Nephron (organoid): Measurements from ENCODE around the gene ECHDC1.

ENCODE experiments used
- H3K27ac Mint-ChIP-seq, 3 experiments: 2 replicates each; pipeline ENCODE4 v1.8.0; 2020; ENCODE audit warnings: mixed read lengths in 3 of 3, mild to moderate bottlenecking in 2 of 3, moderate library complexity in 1 of 3
- H3K27me3 Mint-ChIP-seq: 2 replicates; pipeline ENCODE4 v1.8.0; 2021; ENCODE audit warnings: low read depth, mild to moderate bottlenecking, moderate library complexity, mixed read lengths
- H3K36me3 Mint-ChIP-seq: 2 replicates; pipeline ENCODE4 v1.8.0; 2020; ENCODE audit warnings: low read depth, mixed read lengths
- H3K4me1 Mint-ChIP-seq: 2 replicates; pipeline ENCODE4 v1.8.0; 2020; ENCODE audit warnings: mixed read lengths
- H3K4me3 Mint-ChIP-seq, 3 experiments: 2 replicates each; pipeline ENCODE4 v1.8.0; 2020; ENCODE audit warnings: mild to moderate bottlenecking in 3 of 3, mixed read lengths in 3 of 3, moderate library complexity in 2 of 3
- H3K9me3 Mint-ChIP-seq: 2 replicates; pipeline ENCODE4 v1.8.0; 2020; ENCODE audit warnings: mixed read lengths
- CTCF ChIP-seq, 3 experiments: fragments of 200-600 bp; sonication (generic); IDR thresholded peaks; one replicate each; pipeline ENCODE4 v1.5.0; 2021; ENCODE audit warnings: antibody characterized with exemption in 3 of 3; ENCODE audit not compliant: unreplicated experiment in 3 of 3

Gene ECHDC1

GRCh38 chr6:127383988-127384387 lies 40.6 kb upstream of the ECHDC1 start:
- Mint-ChIP-seq H3K27me3 (no peaks in the 10 kb centered on the region), H3K9me3 (peaks cover 4% of the 10 kb centered on the region), H3K4me1 (peaks cover 31% of the 10 kb centered on the region), H3K4me3 (no peak overlapping the region), H3K36me3 (peaks cover 21% of the 10 kb centered on the region), H3K27ac (peak overlapping the region; percentile 49 to 81 (median 67))
- TF ChIP-seq CTCF (IDR thresholded peaks at IDR 0.05; ENCODE audit: unreplicated experiment in 3 of 3): no peak

GRCh38 chr6:127382413-127382812 lies 39.0 kb upstream of the ECHDC1 start:
- no peaks in the 10 kb centered on the region for H3K27me3 Mint-ChIP-seq
- no peak overlapping the region for H3K27ac Mint-ChIP-seq
- no peak for TF ChIP-seq CTCF (IDR thresholded peaks at IDR 0.05; ENCODE audit: unreplicated experiment in 3 of 3)
- H3K36me3 Mint-ChIP-seq: peaks cover 24% of the 10 kb centered on the region
- H3K4me3 Mint-ChIP-seq: no peak overlapping the region
- H3K9me3 Mint-ChIP-seq: peaks cover 6% of the 10 kb centered on the region
- H3K4me1 Mint-ChIP-seq: peaks cover 31% of the 10 kb centered on the region

GRCh38 chr6:127381384-127381783 lies 38.0 kb upstream of the ECHDC1 start:
- no peak overlapping the region for H3K27ac Mint-ChIP-seq
- no peak for TF ChIP-seq CTCF (IDR thresholded peaks at IDR 0.05; ENCODE audit: unreplicated experiment in 3 of 3)
- H3K4me1 Mint-ChIP-seq: peaks cover 28% of the 10 kb centered on the region
- no peaks in the 10 kb centered on the region for H3K27me3 Mint-ChIP-seq
- peaks cover 30% of the 10 kb centered on the region for H3K36me3 Mint-ChIP-seq
- peaks cover 10% of the 10 kb centered on the region for H3K9me3 Mint-ChIP-seq
- no peak overlapping the region for H3K4me3 Mint-ChIP-seq

GRCh38 chr6:127376685-127377084 lies 33.3 kb upstream of the ECHDC1 start:
- TF ChIP-seq CTCF (IDR thresholded peaks at IDR 0.05; ENCODE audit: unreplicated experiment in 3 of 3): no peak
- H3K27ac Mint-ChIP-seq: no peak overlapping the region
- H3K27me3 Mint-ChIP-seq: no peaks in the 10 kb centered on the region
- H3K36me3 Mint-ChIP-seq: peaks cover 44% of the 10 kb centered on the region
- H3K4me1 Mint-ChIP-seq: no peaks in the 10 kb centered on the region
- no peak overlapping the region for H3K4me3 Mint-ChIP-seq
- peaks cover 25% of the 10 kb centered on the region for H3K9me3 Mint-ChIP-seq

GRCh38 chr6:127367023-127367375 lies 23.6 kb upstream of the ECHDC1 start:
- TF ChIP-seq CTCF (IDR thresholded peaks at IDR 0.05; ENCODE audit: unreplicated experiment in 3 of 3): no peak
- Mint-ChIP-seq H3K27me3 (no peaks in the 10 kb centered on the region), H3K9me3 (peaks cover 73% of the 10 kb centered on the region), H3K4me3 (no peak overlapping the region), H3K4me1 (no peaks in the 10 kb centered on the region), H3K36me3 (peaks cover 82% of the 10 kb centered on the region), H3K27ac (no peak overlapping the region)

- Mint-ChIP-seq H3K27me3 (no peaks in the 10 kb centered on the region), H3K36me3 (peaks cover 81% of the 10 kb centered on the region), H3K4me3 (no peak overlapping the region), H3K27ac (no peak overlapping the region), H3K9me3 (peaks cover 68% of the 10 kb centered on the region), H3K4me1 (no peaks in the 10 kb centered on the region)
- TF ChIP-seq CTCF (IDR thresholded peaks at IDR 0.05; ENCODE audit: unreplicated experiment in 3 of 3): no peak
Observed at GRCh38 chr6:127366282-127367022, 23.0 kb upstream of the ECHDC1 start.
